ENCODE measurements around the gene ARHGEF28.

Gene ARHGEF28

GRCh38 chr5:73625944-73626811, at the start of gene ARHGEF28:
ARHGEF28 (plus strand) TSS chr5:73626196; CDS start chr5:73684852, 58,656 bp downstream.
- peak; percentile 55 for DNase-seq (ENCODE audit: extremely low spot score)
- ChIA-PET POLR2A (no interaction called here), CTCF (interaction anchor here (1.4 to 2.8 kb wide), 3 partner anchors 29 to 67 kb away, joined by 3 to 6 read pairs (median 6); no protein-coding TSS in a partner anchor)
- TF ChIP-seq, protein P1, sequence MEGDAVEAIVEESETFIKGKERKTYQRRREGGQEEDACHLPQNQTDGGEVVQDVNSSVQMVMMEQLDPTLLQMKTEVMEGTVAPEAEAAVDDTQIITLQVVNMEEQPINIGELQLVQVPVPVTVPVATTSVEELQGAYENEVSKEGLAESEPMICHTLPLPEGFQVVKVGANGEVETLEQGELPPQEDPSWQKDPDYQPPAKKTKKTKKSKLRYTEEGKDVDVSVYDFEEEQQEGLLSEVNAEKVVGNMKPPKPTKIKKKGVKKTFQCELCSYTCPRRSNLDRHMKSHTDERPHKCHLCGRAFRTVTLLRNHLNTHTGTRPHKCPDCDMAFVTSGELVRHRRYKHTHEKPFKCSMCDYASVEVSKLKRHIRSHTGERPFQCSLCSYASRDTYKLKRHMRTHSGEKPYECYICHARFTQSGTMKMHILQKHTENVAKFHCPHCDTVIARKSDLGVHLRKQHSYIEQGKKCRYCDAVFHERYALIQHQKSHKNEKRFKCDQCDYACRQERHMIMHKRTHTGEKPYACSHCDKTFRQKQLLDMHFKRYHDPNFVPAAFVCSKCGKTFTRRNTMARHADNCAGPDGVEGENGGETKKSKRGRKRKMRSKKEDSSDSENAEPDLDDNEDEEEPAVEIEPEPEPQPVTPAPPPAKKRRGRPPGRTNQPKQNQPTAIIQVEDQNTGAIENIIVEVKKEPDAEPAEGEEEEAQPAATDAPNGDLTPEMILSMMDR (IDR thresholded peaks at IDR 0.05; ENCODE audit: control extremely low read depth, extremely low read depth, low read depth, missing control alignments) = no peak

GRCh38 chr5:73582285-73583145, 43.5 kb upstream of the ARHGEF28 start:
- POLR2A ChIA-PET = no interaction called here
- DNase-seq (ENCODE audit: extremely low spot score) = no peak
- TF ChIP-seq, protein P1 (IDR thresholded peaks at IDR 0.05; ENCODE audit: control extremely low read depth, extremely low read depth, low read depth, missing control alignments) = no peak
- CTCF ChIA-PET = interaction anchor here (1.2 to 2.7 kb wide), 3 partner anchors 8 to 32 kb away, joined by 3 to 19 read pairs (median 6); no protein-coding TSS in a partner anchor

- POLR2A ChIA-PET = no interaction called here
- TF ChIP-seq, protein P1 (IDR thresholded peaks at IDR 0.05; ENCODE audit: control extremely low read depth, extremely low read depth, low read depth, missing control alignments) = no peak
Observed at GRCh38 chr5:73587923-73588322, 38.1 kb upstream of the ARHGEF28 start.

DNA sequence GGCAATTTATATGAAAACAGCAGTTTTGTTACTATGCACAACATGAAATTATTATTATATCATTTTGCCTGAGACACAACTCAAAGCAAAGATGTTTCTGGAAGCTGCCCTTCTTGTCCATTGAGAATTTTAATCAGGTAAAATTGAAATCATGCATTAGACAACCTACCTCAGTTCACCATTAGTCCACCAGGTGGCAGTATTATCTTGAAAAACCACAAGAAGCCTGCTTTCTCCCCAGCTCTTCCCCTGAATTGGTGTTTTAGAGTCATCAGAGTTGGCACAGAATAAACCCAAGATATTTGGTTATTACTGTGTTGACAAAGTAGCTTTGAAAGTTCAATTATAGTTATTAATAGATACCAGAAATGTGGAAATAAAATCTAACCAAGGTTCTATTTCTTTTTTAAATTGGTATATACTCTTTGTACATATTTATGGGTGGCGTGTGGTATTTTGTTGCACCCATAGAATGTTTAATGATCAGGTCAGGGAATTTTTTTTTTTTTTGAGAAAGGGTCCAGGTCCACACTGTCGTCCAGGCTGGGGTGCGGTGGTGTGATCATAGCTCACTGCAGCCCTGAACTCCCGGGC, 34.8 kb upstream of the ARHGEF28 start:
- CTCF ChIA-PET = interaction anchor here (0.6 to 10.7 kb wide), 48 partner anchors 10 to 1059 kb away, joined by 3 to 341 read pairs (median 4); partner anchors contain the start of gene ARHGEF28
- POLR2A ChIA-PET = no interaction called here
- TF ChIP-seq, protein P1 (IDR thresholded peaks at IDR 0.05; ENCODE audit: control extremely low read depth, extremely low read depth, low read depth, missing control alignments) = peak; percentile 81
- peak; percentile 52 for DNase-seq (ENCODE audit: extremely low spot score)

More at GRCh38 chr5:73587923-73588322, 38.1 kb upstream of the ARHGEF28 start:
- CTCF ChIA-PET = interaction anchor here (1.4 to 10.7 kb wide), 3 partner anchors 10 to 204 kb away, joined by 3 to 341 read pairs (median 4); no protein-coding TSS in a partner anchor
- DNase-seq (ENCODE audit: extremely low spot score) = peak; percentile 26

DNA sequence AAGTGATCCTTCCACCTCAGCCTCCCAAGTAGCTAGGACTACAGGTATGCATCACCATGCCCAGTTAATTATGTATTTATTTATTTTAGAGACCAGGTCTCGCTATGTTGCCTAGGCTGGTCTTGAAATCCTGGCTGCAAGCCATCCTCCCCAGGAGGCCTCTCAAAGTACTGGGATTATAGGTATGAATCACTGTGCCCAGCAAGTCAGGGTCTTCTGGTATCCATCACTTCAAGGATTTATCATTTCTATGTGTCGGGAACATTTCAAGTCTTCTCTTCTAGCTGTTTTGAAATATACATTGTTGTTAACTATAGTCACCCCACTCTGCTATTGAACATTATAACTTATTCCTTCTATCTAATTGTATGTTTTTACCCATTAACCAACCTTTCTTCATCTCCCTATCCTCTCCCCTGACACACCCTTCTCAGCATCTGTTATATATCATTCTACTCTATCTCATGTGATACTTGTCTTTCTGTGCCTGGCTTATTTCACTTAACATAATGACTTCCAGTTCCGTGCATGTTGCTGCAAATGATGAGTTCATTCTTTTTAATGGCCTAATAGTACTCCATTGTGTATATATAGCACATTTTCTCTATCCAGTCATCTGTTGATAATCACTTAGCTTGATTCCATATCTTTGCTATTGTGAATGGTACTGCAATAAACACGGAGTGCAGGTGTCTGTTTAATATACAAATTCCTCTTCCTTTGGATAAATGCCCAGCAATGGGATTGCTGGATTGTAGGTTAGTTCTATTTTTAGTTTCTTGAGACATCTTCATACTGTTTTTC, 34.1 kb upstream of the ARHGEF28 start:
- POLR2A ChIA-PET = no interaction called here
- CTCF ChIA-PET = interaction anchor here (0.7 to 10.7 kb wide), 38 partner anchors 11 to 1058 kb away, joined by 3 to 341 read pairs (median 4); partner anchors contain the start of gene ARHGEF28

More for the DNA sequence above, 34.1 kb upstream of the ARHGEF28 start:
- DNase-seq (ENCODE audit: extremely low spot score) = no peak
- TF ChIP-seq, protein P1 (IDR thresholded peaks at IDR 0.05; ENCODE audit: control extremely low read depth, extremely low read depth, low read depth, missing control alignments) = no peak
